CD14-positive monocyte (primary cell): Measurements from ENCODE around the gene STKLD1. TPM values are rescaled to one million over a fixed set of nuclear protein-coding genes. Genes with fewer than 3 reads are reported as not detected.

Experiments used
- DNase-seq, 3 donors: peaks; one replicate each; pipeline ENCODE4 v3.0.0-alpha.2; 2011 to 2022
- H2AFZ ChIP-seq: 2 replicates; pipeline ENCODE4 v1.6.0; 2012; ENCODE audit warnings: mild to moderate bottlenecking, low read depth, low read length, inconsistent platforms; ENCODE audit not compliant: insufficient read depth, poor library complexity, severe bottlenecking
- H3K27ac ChIP-seq, 2 donors: 1 replicate in 1 of 2; 2 replicates in 1 of 2; pipeline ENCODE4 v1.5.1; 2012 to 2013; ENCODE audit warnings: low read length in 2 of 2, control low read depth in 1 of 2, inconsistent platforms in 1 of 2, low read depth in 1 of 2, mild to moderate bottlenecking in 1 of 2
- H3K27me3 ChIP-seq, 2 donors: one replicate each; pipeline versions ENCODE4 v1.6.0 to v1.6.1; 2011 to 2013; ENCODE audit warnings: low read length in 2 of 2; ENCODE audit not compliant: control insufficient read depth in 2 of 2, insufficient read depth in 2 of 2
- H3K36me3 ChIP-seq, 2 donors: replicated peaks in 1 of 2; 1 replicate in 1 of 2; 2 replicates in 1 of 2; pipeline versions ENCODE4 v1.5.1 to v1.6.1; 2012 to 2013; ENCODE audit warnings: low read length in 2 of 2, control low read depth in 1 of 2, inconsistent platforms in 1 of 2, mild to moderate bottlenecking in 1 of 2; ENCODE audit not compliant: insufficient read depth in 2 of 2, control insufficient read depth in 1 of 2
- H3K4me1 ChIP-seq, 2 donors: 1 replicate in 1 of 2; 2 replicates in 1 of 2; pipeline versions ENCODE4 v1.5.1 to v1.6.1; 2012 to 2013; ENCODE audit warnings: low read length in 2 of 2, control low read depth in 1 of 2, inconsistent platforms in 1 of 2, mild to moderate bottlenecking in 1 of 2, moderate library complexity in 1 of 2; ENCODE audit not compliant: insufficient read depth in 2 of 2, control insufficient read depth in 1 of 2
- H3K4me2 ChIP-seq: replicated peaks from 2 replicates; pipeline ENCODE3; 2012; ENCODE audit warnings: low read length, moderate library complexity, mild to moderate bottlenecking; ENCODE audit not compliant: poor library complexity, severe bottlenecking; ENCODE audit errors: extremely low read depth
- H3K4me3 ChIP-seq, 3 experiments: fragments of 200-600 bp in 1 of 3; sonication (generic) in 1 of 3; replicated peaks in 1 of 3; 1 replicate in 2 of 3; 2 replicates in 1 of 3; pipeline ENCODE4 v1.5.1; 2011 to 2013; ENCODE audit warnings: low read length in 3 of 3, mild to moderate bottlenecking in 3 of 3, control low read depth in 2 of 3, low read depth in 2 of 3, inconsistent platforms in 1 of 3, moderate library complexity in 1 of 3
- H3K79me2 ChIP-seq: 2 replicates; pipeline ENCODE4 v1.6.0; 2012; ENCODE audit warnings: mild to moderate bottlenecking, control low read depth, inconsistent platforms, low read length, moderate library complexity; ENCODE audit not compliant: insufficient read depth
- H3K9ac ChIP-seq: 2 replicates; pipeline ENCODE4 v1.6.0; 2017; ENCODE audit warnings: low read length, mild to moderate bottlenecking; ENCODE audit not compliant: insufficient read depth, poor library complexity, severe bottlenecking
- H3K9me3 ChIP-seq, 2 donors: replicated peaks in 1 of 2; 1 replicate in 1 of 2; 2 replicates in 1 of 2; pipeline versions ENCODE4 v1.5.1 to v1.6.1; 2012 to 2013; ENCODE audit warnings: low read length in 2 of 2, control low read depth in 1 of 2; ENCODE audit not compliant: control insufficient read depth in 1 of 2, insufficient read depth in 1 of 2
- H4K20me1 ChIP-seq: 2 replicates; pipeline ENCODE4 v1.6.0; 2012; ENCODE audit warnings: mild to moderate bottlenecking, low read length, control low read depth, moderate library complexity; ENCODE audit not compliant: insufficient read depth
- H3K27ac Mint-ChIP-seq, 7 donors: one replicate each; pipeline ENCODE4 v1.8.0; 2020; ENCODE audit warnings: mild to moderate bottlenecking in 7 of 7, mixed read lengths in 7 of 7, moderate library complexity in 6 of 7, inconsistent platforms in 2 of 7
- H3K27me3 Mint-ChIP-seq, 3 donors: one replicate each; pipeline ENCODE4 v1.8.0; 2021 to 2022; ENCODE audit warnings: low read depth in 3 of 3, mild to moderate bottlenecking in 3 of 3, mixed read lengths in 3 of 3, moderate library complexity in 3 of 3, inconsistent platforms in 1 of 3
- H3K36me3 Mint-ChIP-seq, 2 donors: one replicate each; pipeline ENCODE4 v1.8.0; 2020; ENCODE audit warnings: mixed read lengths in 2 of 2, inconsistent platforms in 1 of 2, mild to moderate bottlenecking in 1 of 2
- H3K4me1 Mint-ChIP-seq: one replicate; pipeline ENCODE4 v1.8.0; 2020; ENCODE audit warnings: mild to moderate bottlenecking, mixed read lengths
- H3K4me3 Mint-ChIP-seq, 2 donors: one replicate each; pipeline ENCODE4 v1.8.0; 2020; ENCODE audit warnings: mild to moderate bottlenecking in 2 of 2, mixed read lengths in 2 of 2, moderate library complexity in 1 of 2
- H3K9me3 Mint-ChIP-seq, 7 donors: one replicate each; pipeline ENCODE4 v1.8.0; 2020 to 2022; ENCODE audit warnings: mixed read lengths in 7 of 7, mild to moderate bottlenecking in 6 of 7, moderate library complexity in 6 of 7, inconsistent platforms in 2 of 7
- WGBS: methylation state at CpG from one replicate; pipeline ENCODE4 v1.1.5; 2013; ENCODE audit warnings: missing lambda C conversion rate; ENCODE audit not compliant: insufficient coverage; 5-methylcytosine and 5-hydroxymethylcytosine counted together
- intact Hi-C, 2 donors: fragments of 100-400 bp; cut with micrococcal nuclease; formaldehyde crosslinking; loops; one replicate each; pipeline versions ENCODE4 v1.15.0 to v1.15.1; 2023
- polyA plus RNA-seq, 3 donors: library from polyadenylated mRNA; depleted of rRNA in 1 of 3; unstranded in 2 of 3; stranded (reverse) in 1 of 3; fragments of 300-500 nt in 2 of 3; fragments of >200 nt in 1 of 3; fragmentation: Illumina TruSeq in 2 of 3; gene quantifications; 1 replicate in 2 of 3; 2 replicates in 1 of 3; pipeline ENCODE4 v1.2.3, GENCODE V29; 2012 to 2021
- TF ChIP-seq, protein P1 (sequence below): fragments of 200-600 bp; IDR thresholded peaks from one replicate; pipeline ENCODE4 v1.8.0; 2022; ENCODE audit warnings: antibody characterized with exemption, mild to moderate bottlenecking

STKLD1 gene
- polyA plus RNA-seq, 3 donors, result 0.27 TPM; not detected in 2

DNA sequence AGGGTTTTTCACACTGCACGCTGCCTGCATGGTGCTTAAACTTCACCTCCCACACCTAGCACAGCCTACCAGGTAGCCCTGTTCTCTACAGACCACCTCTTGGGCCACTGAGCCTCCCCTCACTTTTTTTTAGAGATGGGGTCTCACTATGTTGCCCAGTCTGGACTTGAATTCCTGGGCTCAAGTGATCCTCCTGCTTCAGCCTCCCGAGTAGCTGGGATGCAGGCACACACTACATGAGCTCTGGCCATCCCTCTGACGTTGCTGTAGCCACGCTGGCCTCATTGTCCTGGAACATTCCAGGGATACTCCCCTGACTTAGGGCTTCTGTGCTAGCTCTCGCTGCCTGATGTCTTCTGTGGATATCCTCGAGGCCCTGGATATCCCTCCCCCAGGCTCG is 76.4 kb downstream of the STKLD1 start:
- H3K27ac Mint-ChIP-seq, result no peak overlapping the region
- WGBS, result 95% methylated on average over 6 of the region's 7 CpGs

DNA sequence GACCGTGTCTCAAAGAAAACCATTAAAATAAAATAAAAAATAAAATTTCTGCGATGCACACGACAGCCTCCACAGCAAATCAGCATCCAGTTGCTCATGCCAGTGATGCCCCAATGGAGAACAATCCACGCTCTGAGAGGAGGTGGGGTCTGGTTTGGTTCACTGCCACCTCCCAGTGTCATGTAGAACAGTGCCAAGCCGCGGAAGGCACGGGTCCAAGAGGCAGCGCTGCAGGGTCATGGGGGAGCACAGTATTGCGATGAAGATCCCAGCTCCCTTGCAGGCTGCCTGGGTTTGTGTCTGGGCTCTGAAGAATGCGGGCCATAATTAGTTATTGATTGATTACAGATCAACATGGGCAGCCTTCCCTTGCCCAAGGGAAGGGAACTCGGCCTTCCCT is 77.5 kb downstream of the STKLD1 start:
- Mint-ChIP-seq H3K36me3 (no peaks in the 10 kb centered on the region), H3K27ac (peak overlapping the region in 1 of 7 donors; percentile 32), H3K4me3 (no peak overlapping the region), H3K27me3 (peaks cover 7 to 12% (median 9%) of the 10 kb centered on the region in 3 donors), H3K4me1 (peaks cover 3% of the 10 kb centered on the region), H3K9me3 (peaks cover 0 to 1% (median 0%) of the 10 kb centered on the region in 7 donors)
- H3K4me2 ChIP-seq, result no peak overlapping the region
- TF ChIP-seq, protein P1, sequence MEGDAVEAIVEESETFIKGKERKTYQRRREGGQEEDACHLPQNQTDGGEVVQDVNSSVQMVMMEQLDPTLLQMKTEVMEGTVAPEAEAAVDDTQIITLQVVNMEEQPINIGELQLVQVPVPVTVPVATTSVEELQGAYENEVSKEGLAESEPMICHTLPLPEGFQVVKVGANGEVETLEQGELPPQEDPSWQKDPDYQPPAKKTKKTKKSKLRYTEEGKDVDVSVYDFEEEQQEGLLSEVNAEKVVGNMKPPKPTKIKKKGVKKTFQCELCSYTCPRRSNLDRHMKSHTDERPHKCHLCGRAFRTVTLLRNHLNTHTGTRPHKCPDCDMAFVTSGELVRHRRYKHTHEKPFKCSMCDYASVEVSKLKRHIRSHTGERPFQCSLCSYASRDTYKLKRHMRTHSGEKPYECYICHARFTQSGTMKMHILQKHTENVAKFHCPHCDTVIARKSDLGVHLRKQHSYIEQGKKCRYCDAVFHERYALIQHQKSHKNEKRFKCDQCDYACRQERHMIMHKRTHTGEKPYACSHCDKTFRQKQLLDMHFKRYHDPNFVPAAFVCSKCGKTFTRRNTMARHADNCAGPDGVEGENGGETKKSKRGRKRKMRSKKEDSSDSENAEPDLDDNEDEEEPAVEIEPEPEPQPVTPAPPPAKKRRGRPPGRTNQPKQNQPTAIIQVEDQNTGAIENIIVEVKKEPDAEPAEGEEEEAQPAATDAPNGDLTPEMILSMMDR, result no peak
- intact Hi-C loops, result loop anchor here in 1 of 2 donors (10.0 kb wide), 1 partner anchor 571 kb away; the partner anchor contains the start of gene BRD3OS
- H2AFZ ChIP-seq, result no peak overlapping the region
- H3K27ac ChIP-seq, result no peak overlapping the region
- no peak overlapping the region for H3K9ac ChIP-seq
- no peak for DNase-seq
- H3K4me1 ChIP-seq, result peaks cover 2% of the 10 kb centered on the region in 2 donors
- H3K36me3 ChIP-seq, result no peaks in the 10 kb centered on the region
- no peaks in the 10 kb centered on the region for H3K9me3 ChIP-seq
- no peak overlapping the region for H3K4me3 ChIP-seq
- no peaks in the 10 kb centered on the region for H4K20me1 ChIP-seq
- H3K79me2 ChIP-seq, result no peaks in the 10 kb centered on the region
- WGBS, result 85% methylated on average over 10 of the region's 11 CpGs
- peaks cover 0 to under 1% of the 10 kb centered on the region in 2 donors for H3K27me3 ChIP-seq

More for the DNA sequence above, 76.4 kb downstream of the STKLD1 start:
- no peaks in the 10 kb centered on the region for H4K20me1 ChIP-seq
- intact Hi-C loops, result loop anchor here in 1 of 2 donors (10.0 kb wide), 1 partner anchor 572 kb away; the partner anchor contains the start of gene BRD3OS
- DNase-seq, result no peak
- no peaks in the 10 kb centered on the region for H3K36me3 ChIP-seq
- H3K36me3 Mint-ChIP-seq, result no peaks in the 10 kb centered on the region
- TF ChIP-seq, protein P1, result no peak
- no peaks in the 10 kb centered on the region for H3K79me2 ChIP-seq
- no peaks in the 10 kb centered on the region for H3K9me3 ChIP-seq
- H2AFZ ChIP-seq, result no peak overlapping the region
- H3K9ac ChIP-seq, result no peak overlapping the region
- H3K4me1 ChIP-seq, result no peaks in the 10 kb centered on the region
- peaks cover 4 to 10% (median 4%) of the 10 kb centered on the region in 3 donors for H3K27me3 Mint-ChIP-seq
- no peaks in the 10 kb centered on the region for H3K4me1 Mint-ChIP-seq
- H3K4me3 ChIP-seq, result no peak overlapping the region
- H3K4me3 Mint-ChIP-seq, result no peak overlapping the region
- no peak overlapping the region for H3K4me2 ChIP-seq
- H3K9me3 Mint-ChIP-seq, result no peaks in the 10 kb centered on the region
- no peaks in the 10 kb centered on the region for H3K27me3 ChIP-seq
- no peak overlapping the region for H3K27ac ChIP-seq
